HG02885 (cell line): ENCODE results near the gene SERPINB5.

Experiments
- ATAC-seq: cut with Tn5 transposase; IDR thresholded peaks from one replicate; pipeline ENCODE4 v1.9.1; 2021; ENCODE audit warnings: mild to moderate bottlenecking; ENCODE audit not compliant: unreplicated experiment, poor library complexity

The SERPINB5 gene

DNA sequence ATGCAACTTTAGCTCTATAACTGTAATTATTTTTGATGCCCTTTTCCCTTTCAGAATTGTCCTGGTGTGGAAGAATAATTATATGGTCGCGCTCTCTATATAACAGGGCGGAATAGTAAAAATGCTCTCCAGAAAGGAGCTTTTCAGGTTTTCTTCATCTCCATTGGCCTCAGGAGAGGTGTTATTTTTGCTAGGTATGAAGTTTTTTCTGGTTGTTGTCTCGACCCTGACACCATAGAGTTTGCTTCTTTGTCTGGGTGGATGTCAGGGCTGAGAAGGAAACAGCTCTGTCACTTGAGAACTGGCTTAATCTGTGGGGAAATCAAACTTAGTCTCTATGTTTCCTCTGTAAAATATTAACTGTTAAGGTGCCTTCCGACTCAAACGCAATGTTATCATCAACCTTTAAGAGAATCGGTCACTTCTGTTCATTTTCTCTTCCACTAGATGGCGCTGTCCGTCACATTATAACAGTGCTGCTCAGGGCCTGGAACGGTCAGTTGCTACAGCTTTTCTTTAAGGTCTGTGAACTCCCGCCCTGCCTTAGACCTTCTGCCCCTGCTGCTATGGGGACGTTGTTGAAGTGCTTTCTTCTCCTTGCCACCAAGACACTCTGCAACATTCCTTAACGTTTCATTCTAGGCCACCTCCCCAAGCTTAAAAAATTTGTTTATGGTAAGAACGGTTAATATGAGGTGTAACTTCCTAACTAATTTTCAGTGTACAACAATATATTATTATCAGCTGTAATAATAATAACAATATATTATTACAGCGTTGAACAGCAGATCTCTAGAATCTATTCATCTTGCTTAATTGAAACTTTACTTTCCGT is 41.6 kb downstream of the SERPINB5 start:
- peak; percentile 93 for ATAC-seq

DNA sequence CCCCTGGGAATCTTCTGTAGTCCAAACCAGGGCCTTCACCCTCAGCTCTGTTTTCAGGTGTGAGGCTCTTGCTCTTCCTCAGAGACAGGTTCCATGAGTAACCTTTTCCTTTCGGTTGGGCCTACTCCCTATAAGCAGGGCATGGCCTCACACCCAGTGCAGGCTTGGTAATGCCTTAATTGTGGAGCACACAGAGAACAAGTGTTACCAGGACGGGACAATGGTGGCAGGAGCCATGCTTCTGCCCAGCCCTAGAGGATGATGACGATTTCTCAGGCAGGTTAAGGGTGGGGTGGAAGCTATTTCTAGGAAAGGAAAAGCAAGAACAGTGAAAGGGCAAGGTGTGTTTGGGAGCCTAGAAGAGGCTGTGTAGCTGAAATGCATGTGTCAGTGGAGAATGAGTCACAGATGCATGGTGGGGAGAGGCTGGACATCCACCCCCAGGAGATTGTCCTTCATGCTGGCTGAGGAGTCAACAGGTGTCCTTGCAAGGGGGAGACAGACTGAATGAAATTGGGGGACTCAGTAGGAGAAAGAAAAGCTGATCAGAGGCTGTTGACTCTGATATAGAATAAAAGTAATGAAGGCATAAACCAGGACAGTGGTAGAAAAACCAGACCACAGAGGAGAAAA is 43.4 kb downstream of the SERPINB5 start:
- no peak for ATAC-seq

DNA sequence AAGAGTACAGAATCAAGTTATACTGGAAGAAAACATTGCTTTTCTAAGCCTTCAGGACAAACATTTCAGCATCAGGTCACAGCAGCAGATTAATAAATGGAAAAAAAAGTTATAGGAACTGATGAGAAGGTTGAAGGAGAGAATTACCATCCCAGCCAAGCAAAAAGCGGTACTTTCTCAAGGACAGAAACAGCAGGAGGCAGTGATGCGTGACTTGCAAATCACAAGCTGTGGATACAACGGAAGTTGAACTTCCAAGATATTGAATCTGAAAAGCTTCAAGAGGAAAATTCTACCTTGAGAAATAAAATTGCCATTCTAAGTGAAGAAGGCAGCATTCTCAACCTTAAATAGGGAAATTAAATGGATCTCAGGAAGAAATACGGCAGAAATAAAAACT is 46.9 kb downstream of the SERPINB5 start:
- ATAC-seq, result no peak

DNA sequence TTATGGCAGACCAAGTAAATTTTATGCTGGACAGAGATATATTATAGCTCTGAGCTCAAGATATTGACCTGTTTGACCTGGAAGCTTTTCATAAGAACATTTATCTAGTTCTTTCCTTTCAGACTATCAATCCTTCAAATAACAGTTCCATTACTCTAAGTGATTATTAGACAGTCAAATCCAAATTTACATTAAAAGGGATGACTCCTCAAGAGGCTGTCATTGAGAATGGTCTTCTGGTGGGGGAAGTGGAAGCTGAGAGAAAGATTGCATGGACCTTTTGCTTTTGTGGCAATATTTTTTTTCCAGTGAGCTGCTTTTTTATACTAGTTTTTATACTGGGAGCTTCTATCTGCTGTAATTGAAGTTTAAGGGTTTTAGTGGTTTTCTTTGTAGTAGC is 50.5 kb downstream of the SERPINB5 start:
- no peak for ATAC-seq

GRCh38 chr18:63528863-63529492 is 52.2 kb downstream of the SERPINB5 start:
- ATAC-seq, result no peak

DNA sequence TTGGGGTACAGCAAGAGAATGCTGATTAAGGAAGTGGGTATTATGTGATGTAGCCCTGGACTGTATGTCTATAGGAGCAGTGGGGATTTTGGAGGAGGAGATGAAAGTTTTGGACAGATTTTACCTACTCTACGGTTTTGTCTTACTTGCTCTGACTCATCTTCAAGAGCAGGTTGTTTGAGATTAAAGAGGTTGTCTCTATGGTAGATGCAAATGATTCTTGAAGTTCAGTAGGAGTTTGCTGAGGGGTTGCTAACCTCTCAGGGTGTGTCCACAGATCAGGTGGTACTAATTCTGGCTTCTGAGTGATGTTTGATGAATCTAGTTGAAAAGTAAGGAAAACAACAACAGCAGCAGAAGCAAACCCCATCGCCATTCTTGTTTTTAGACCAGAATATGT is 55.7 kb downstream of the SERPINB5 start:
- peak; percentile 39 for ATAC-seq

DNA sequence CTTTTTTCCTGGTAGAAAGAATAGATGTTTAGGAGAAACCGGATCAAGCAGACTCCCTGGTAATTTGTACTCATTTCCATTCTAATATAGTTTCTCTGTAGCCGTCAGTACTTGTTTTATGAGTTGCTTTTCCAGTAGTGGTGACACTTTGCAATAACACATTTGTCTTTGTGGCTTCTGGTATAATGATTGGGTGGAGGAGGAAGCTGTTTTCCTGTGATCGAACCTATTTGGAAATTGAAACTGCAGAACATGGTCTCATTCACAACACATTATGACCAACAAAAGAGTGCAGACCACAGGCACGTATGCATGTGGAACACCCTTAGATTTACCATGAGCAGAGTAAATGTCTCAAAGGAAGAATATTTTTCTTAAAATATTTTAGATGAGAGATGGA is 57.9 kb downstream of the SERPINB5 start:
- peak; percentile 69 for ATAC-seq

- ATAC-seq, result no peak
Measured at GRCh38 chr18:63539904-63540510, 63.2 kb downstream of the SERPINB5 start.

GRCh38 chr18:63542069-63542468 is 65.3 kb downstream of the SERPINB5 start, which contains the start of gene SERPINB12:
TSS of gene SERPINB12 (plus strand) at chr18:63542369. CDS start at chr18:63556160, 13,791 bp downstream.
- ATAC-seq, result no peak

DNA sequence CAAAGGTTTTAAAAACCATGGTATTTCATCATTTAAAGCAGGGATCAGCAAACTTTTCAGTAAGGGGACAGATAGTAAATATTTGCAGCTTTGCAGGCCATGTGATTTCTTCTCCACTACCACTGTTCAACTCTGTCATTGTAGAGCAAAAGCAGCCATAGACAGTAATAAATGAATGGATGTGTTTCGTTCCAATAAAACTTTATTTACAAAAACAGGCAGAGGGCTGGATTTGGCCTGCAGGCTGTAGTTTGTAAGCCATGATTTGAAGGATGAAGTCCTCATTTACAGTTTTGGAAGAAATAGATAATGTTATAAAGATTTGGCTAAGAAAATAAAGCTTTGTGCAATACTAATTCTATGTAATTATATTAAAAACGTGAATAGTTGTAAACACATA is 67.3 kb downstream of the SERPINB5 start:
- no peak for ATAC-seq

- no peak for ATAC-seq
Measured at GRCh38 chr18:63545000-63545399, 68.2 kb downstream of the SERPINB5 start.

GRCh38 chr18:63550068-63550467 is 73.3 kb downstream of the SERPINB5 start:
- ATAC-seq, result no peak

DNA sequence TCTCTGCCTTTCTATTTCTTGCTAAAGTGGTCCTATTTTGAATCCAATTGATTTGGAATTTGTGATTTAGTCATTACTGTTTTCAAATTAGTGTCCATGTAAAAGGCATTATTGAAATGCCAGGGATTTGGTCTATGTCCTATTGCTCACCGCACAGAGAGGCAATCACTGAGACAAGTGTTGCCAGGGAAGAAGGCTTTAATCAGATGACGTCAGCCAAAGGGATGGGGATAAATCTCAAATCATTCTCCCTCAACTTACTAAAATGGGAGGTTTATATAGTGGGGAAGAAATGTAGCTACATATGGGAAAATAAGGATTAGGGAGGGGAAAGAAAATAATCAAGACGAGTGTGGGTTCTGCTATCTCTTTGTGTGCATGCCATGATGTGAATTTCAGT is 75.0 kb downstream of the SERPINB5 start:
- no peak for ATAC-seq

GRCh38 chr18:63552581-63552980 is 75.8 kb downstream of the SERPINB5 start:
- no peak for ATAC-seq

GRCh38 chr18:63553081-63553480 is 76.3 kb downstream of the SERPINB5 start:
- no peak for ATAC-seq
